GM12864 (cell line): ENCODE measurements around the gene PNMA1.

ENCODE experiments used
- DNase-seq: peaks from one replicate; pipeline ENCODE4 v3.0.0-alpha.2; 2011; ENCODE audit warnings: low read depth
- H3K4me3 ChIP-seq: 2 replicates; pipeline ENCODE4 v1.5.1; 2011; ENCODE audit warnings: mild to moderate bottlenecking, low read depth, low read length, control low read depth
- TF ChIP-seq, protein P1 (sequence below): IDR thresholded peaks from 2 replicates; pipeline ENCODE4 v1.5.1; 2011; ENCODE audit warnings: low read depth, mild to moderate bottlenecking, moderate library complexity, low read length, control low read depth, inconsistent platforms; ENCODE audit errors: missing control alignments

The PNMA1 gene

DNA sequence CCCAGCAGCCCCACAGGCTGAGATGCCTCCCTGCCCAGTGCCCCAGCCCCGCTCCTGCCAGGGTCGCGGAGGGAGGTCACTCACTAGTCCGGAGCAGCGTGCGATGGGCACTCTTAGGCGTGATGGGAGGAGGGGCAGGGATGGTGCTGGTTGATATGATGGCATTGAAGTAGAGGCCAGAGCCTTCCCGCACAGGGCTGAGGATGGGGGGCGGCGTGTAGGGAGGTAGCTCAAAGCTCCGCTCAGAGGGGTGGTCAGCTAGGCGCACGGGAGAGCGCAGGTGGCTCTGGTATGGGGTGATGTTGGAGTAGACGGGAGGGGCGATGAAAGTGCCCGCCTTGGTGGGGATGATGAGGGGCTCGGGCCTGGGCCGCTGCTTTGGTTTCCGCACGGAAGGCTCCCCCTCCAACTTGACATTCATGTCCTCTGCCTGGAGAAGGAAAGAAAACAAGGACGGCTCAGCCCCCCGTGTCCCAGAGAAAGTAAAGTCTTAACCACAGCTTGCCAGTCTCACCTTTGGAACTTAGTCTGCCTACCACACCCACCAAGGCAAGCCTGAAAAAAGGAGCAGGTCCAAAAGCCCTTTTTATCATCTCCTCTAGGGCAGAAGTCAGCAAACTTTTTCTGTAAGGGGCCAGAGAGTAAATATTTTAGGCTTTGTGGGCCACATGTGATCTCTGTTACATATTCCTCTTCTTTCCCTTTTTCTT lies 15.5 kb upstream of the PNMA1 start:
- no peak for DNase-seq
- H3K4me3 ChIP-seq: no peak overlapping the region
- TF ChIP-seq, protein P1, sequence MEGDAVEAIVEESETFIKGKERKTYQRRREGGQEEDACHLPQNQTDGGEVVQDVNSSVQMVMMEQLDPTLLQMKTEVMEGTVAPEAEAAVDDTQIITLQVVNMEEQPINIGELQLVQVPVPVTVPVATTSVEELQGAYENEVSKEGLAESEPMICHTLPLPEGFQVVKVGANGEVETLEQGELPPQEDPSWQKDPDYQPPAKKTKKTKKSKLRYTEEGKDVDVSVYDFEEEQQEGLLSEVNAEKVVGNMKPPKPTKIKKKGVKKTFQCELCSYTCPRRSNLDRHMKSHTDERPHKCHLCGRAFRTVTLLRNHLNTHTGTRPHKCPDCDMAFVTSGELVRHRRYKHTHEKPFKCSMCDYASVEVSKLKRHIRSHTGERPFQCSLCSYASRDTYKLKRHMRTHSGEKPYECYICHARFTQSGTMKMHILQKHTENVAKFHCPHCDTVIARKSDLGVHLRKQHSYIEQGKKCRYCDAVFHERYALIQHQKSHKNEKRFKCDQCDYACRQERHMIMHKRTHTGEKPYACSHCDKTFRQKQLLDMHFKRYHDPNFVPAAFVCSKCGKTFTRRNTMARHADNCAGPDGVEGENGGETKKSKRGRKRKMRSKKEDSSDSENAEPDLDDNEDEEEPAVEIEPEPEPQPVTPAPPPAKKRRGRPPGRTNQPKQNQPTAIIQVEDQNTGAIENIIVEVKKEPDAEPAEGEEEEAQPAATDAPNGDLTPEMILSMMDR: no peak

DNA sequence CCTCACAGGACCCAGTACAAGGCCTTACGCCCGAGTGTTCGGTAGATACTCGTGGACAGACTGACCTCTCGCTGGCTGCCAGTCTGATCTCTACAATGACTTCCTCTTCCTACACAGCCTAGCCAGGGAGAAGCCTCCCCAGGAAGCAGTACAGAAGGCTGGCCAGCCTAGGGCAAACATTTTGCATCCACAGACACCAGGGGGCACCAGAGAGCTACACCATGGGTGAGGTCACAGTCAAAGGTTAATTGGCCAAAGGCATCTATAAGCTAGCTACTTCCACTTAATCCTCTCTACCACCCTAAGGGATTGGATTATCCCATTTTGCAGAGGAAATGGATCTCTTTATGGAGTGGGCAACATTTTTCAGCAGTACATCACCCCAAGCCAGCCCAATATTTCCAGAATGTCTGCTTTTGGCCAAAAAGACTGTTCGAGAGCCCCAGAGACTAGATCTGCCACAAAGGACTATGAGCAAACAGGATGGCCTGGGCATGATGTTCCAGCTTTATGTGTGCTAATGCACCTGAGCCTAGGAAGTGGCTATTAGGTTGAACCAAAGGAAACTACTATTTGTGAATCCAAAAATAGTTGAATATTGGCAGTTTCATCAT lies 14.6 kb upstream of the PNMA1 start:
- TF ChIP-seq, protein P1: peak; percentile 90
- no peak overlapping the region for H3K4me3 ChIP-seq
- no peak for DNase-seq

DNA sequence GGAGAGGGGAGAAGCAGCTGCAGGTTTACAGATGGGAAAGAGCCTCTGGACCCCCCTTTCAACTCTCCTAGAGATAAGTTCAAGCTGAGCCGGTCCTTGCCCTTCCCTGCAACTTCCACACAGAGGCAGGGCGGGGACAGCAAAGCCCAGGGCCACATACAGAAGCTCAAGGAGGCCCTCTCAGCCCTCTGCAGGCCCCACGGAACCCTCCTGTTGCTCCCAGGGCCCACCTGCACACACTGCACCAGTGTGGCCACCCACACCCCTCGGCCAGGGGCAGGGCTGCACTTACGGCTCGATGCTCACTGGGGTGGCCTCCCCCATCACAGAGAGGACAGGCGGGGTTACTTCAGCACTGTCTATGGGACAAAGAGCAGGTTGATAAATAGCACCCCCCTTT lies 13.0 kb upstream of the PNMA1 start:
- no peak overlapping the region for H3K4me3 ChIP-seq
- TF ChIP-seq, protein P1: no peak
- DNase-seq: no peak

DNA sequence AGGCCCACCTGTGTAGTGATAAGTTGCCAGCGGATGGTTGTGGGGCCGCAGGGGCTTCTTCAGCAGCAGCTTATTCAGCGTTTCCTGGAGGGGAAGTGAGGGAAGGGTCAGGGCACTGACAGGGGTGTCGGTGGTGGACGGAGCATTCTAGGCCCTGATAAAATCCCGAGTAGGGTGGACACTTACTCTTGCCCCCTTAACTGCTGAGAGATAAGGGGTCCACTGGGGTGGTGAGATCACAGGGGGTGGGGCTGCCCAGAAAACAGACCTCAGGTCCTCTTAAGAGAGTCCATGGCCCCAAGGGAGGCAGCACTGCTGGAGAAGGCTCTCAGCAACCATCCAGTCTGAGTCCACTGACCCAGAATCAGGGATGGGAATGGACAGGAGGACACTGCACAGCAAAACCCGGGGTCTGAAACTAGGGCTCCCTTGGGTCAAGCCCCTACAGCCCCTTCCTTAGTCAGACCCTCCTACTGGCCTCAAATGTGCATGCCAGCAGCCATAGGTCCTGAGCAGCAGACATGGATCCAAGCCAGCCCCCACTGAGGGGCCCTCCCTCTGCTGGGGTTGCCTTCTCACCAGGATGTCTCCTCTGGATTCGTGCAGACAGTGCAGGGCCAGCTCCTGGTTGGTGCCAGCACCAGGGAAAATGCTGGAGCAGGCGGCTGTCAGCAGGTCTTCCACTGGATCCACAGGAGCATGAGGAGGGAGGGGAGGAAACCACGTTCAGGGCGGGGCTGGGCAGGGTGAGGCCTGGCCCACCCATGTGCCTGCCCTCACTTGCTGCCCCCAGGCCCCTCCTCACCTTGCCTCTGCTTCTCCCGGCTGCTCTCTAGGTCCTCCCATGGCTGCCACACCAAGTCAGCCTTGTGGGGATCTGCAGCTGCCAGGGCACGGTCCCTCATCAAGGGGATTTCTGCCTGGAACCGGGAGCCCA lies 12.1 kb upstream of the PNMA1 start:
- H3K4me3 ChIP-seq: no peak overlapping the region
- TF ChIP-seq, protein P1: no peak
- no peak for DNase-seq

DNA sequence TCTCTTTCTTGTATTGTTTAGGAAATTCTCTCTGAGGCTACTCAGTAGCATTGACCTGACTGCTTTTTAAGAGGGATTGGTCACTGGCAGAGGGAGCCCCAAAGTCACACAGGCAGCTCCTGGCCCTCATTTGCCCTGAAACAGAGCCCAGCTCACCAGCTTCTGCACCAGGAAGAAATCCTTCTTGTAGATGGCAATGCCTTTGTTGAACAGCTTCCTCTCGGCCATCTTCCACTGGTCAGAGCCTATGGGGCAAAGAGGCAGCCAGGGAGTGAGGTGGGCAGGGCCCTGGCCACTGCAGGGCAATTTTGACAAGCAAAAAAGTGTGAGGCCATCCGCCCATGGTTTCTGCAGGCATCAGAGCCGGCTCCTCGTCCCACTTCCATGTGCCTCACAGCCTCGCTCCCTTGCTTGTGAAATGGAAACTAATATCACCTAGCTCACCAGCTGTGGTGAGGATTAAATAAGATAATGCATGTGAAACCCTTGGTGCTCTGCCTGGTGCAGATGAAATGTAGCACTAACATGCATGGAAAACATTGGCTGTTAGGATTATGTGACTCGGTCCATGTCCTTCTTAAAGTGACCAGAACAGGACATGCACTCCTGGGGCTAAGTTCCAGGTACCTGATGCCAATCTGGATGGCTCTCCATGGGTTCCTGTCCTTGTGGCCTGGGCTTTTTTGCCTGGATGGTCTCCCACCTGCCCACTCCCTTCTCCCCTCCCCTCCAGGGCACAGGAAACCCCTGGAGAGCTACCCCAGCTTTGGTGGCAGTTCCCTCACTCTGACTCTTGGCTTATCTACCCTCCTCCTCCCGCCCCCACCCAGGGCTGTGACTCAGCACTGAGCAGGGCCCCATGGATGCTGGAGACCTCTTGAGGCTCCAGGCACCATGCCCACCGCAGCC lies 11.2 kb upstream of the PNMA1 start:
- H3K4me3 ChIP-seq: no peak overlapping the region
- TF ChIP-seq, protein P1: no peak
- DNase-seq: no peak

DNA sequence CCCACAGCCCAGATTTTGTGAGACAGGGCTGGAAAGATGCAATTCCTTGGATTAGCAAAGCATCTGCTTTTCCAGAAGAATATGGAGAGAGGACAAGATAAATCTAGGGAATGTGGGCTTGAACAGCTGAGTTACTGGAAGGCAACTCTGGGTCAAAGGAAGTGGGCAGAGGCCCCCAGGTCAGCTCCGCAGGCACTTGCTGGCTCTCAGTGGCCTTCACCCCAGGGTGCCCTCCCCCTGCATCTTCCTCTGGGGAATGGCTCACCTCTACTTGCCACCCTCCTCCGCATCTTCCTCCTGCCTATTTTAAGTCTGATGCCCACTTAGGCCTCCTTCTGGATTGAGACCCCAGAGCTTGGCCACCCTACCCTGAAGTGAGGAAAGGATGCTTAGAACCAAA lies 10.5 kb upstream of the PNMA1 start:
- DNase-seq: no peak
- TF ChIP-seq, protein P1: no peak
- H3K4me3 ChIP-seq: no peak overlapping the region
